GM18507 (cell line): ENCODE data around the gene SMTNL1.

Source experiments
- DNase-seq: peaks from one replicate; pipeline ENCODE4 v3.0.0; 2011; ENCODE audit warnings: low read depth; ENCODE audit not compliant: insufficient read length; ENCODE audit errors: extremely low spot score
- FAIRE-seq: peaks from 2 replicates; lab custom pipeline; 2011; peaks lifted over from hg19 to GRCh38; lab: Jason Lieb, UNC

The SMTNL1 gene

DNA sequence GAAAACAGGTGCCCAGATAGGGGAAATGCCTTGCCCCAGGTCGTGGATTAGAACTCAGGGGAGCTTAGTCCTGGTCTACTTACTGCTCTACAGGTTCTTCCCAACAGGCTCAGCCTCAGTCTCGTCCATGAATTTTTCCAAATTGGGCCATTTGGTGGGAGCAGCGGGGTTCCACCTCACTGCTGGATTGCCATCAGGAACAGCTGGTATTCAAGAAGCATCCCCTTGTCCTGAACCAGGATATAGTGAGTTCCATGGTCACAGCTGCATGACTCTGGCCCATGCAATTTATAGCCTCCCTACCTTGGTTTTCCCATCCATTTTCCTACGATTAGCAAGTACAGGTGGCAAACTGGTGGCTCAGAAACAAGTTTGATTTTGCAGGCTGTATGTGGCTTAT is 36.7 kb downstream of the SMTNL1 start:
- FAIRE-seq, result no peak
- no peak for DNase-seq

DNA sequence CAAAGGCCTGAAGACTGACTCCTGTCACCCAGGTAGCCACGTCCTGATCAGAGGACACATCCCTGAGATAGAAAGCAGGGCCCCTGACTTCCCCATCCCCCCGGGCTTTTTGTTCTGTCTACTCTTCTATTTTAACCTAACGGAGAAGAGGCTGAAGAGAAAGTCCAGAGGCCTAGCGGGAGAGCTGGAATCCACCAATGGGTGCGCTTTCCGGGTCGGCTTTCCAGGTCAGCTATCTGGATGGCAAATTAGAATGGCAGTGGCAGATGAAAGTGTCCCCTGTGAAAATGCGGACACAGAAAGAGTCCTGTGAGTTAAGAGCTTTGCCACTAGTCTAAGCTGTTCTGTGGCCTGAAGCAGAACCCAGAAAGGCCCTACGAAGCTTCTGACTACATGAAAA is 46.9 kb downstream of the SMTNL1 start:
- DNase-seq (no peak), FAIRE-seq (no peak)

DNA sequence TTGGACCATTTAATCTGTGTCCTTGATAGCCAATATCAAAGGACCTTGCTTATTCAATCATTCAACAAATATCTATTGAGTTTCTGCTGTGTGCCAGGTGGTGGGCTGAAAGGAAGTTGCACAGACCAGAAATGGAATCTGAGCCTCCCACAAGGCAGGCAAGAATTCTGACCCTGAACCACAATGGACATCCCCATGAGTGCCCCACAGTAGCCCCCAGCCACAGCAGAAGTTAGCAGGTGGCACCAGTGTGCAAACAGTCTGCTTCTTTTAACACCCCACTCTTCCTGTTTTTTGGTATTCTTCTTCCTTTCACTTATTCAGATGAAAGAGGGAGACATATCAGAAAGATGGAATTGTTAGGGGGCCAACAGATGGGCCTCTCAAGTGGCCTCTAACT is 47.9 kb downstream of the SMTNL1 start:
- no peak for FAIRE-seq
- no peak for DNase-seq

DNA sequence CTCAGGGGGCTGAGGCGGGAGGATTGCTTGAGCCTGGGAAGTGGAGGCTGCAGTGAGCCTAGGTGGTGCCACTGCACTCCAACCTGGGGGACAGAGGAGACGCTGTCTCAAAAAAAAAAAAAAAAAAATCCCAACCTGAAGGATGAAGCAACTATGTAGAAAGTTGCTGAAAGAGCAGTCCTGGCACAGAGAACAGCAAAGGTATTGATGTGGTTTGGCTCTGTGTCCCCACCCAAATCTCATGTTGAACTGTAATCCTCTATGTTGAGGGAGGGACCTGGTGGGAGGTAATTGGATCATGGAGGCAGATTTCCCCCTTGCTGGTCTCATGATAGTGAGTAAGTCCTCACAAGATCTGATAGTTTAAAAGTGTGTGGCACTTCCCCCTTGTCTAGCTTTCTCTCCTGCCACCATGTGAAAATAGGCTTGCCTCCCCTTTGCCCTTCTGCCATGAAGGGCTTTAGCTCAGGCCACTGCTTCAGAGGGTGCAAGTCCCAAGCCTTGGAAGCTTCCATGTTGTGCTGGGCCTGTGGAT is 49.4 kb downstream of the SMTNL1 start:
- no peak for FAIRE-seq

DNA sequence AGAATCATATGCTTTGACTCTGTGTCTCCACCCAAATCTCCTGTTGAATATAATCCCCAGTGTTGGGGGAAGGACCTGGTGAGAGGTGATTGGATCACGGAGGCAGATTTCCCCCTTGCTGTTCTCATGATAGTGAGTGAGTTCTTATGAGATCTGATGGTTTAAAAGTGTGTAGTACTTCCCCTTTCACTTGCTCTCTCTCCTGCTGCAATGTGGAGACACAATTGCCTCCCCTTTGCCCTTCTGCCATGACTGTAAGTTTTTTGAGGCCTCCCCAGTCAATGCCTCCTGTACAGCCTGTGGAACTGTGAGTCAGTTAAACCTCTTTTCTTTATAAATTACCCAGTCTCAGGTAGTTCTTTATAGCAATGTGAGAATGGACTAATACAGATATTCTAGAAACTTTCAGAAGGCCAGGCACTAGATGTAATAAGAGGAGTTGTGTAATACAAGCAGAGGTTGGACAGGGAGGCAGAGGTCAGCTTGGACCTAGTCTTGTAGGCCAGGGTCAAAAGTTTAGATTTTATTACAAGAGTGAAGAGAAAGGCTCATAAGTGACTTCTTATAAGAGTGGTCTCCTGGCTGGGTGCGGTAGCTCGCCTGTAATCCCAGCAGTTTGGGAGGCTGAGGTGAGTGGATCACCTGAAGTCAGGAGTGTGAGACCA is 50.8 kb downstream of the SMTNL1 start:
- DNase-seq (no peak), FAIRE-seq (no peak)

More for the DNA sequence above, 49.4 kb downstream of the SMTNL1 start:
- DNase-seq, result no peak

DNA sequence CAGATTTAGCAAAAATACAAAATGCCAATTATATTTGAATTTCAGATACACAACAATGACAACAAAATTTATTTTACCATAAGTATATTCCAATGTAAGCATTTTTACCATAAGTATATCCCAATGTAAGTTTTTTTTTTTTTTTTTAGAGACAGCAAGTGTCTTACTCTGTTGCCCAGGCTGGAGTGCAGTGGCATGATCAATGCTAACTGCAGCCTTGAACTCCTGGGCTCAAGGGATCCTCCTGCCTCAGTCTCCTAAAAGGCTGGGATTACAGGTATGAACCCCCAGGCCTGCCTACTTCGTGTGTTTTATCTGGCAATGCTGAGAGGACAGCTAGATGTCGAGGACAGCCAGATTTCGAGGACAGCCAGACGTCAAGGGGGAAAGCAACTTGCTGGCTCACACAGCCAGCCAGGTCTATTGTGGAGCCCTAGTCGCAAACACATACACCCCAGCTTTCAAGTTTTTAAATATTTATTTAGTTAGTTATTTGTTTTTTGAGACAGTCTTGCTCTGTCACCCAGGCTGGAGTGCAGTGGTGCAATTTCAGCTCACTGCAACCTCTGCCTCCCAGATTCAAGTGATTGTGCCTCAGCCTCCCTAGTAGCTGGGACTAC is 59.0 kb downstream of the SMTNL1 start:
- DNase-seq (no peak), FAIRE-seq (no peak)

DNA sequence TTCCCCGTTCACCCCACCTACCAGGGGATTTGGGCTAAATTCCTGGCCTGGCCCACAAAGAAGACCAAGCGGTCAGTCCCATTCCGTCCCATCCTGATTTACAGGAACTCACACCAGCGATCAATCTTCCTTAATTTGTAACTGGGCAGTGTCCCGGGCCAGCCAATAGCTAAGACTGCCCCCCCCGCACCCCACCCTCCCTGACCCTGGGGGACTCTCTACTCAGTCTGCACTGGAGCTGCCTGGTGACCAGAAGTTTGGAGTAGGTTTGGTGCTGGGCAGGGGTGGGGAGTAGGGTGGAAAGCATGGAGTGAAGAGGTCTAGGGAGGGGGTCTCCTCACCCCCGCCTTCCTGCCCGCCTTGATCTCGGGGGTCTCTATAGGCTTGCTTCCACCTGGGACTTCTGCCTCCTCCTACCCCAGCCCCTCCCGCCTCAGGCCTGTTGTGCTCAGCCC is 60.1 kb downstream of the SMTNL1 start, which contains the start of gene SERPING1:
Gene SERPING1, plus strand, starts transcription at position 225 of the 455 bp plus-strand sequence. CDS start 586 bp downstream, outside the sequence.
- DNase-seq (no peak), FAIRE-seq (no peak)

DNA sequence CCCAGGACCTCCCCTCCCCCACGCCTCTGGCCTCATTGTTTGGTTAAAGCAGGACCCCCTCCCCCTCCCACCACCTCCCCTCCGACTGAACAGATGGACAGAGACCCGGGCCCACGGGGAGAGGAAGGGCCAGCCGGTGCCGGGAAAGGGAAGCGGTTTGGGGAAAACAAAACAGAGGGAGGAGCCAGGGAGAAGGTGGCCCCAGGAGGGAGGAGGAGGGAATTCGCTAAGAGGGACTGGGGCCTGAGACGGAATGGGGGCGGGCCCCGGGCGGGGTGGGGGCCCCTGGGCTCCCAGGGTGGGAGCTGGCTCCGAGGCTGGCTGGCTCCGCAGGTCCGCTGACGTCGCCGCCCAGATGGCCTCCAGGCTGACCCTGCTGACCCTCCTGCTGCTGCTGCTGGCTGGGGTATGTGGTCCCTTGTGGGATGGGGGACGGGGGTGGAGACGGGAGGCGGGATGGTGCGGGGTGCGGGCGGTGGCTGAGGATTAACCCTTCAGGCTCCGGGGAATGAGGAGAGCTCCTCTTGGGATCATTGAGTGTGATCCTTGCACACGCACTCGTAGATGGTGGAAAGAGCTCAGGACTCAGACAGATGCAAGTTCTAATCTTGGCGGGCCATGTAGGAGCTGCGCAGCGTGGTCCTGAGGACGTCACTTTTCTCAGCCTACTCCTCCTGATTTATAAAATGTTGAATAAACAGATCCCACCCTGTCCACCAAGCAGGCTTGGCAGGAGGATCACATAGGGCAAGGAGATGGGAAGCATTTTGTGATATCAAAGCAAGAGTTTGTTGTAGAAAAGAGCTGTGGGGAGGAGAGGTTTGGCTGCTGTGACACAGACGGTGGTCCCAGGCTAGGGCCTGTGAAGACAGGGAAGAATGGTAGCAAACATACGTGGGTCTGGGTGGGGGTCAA is 60.8 kb downstream of the SMTNL1 start:
- DNase-seq (no peak), FAIRE-seq (no peak)

DNA sequence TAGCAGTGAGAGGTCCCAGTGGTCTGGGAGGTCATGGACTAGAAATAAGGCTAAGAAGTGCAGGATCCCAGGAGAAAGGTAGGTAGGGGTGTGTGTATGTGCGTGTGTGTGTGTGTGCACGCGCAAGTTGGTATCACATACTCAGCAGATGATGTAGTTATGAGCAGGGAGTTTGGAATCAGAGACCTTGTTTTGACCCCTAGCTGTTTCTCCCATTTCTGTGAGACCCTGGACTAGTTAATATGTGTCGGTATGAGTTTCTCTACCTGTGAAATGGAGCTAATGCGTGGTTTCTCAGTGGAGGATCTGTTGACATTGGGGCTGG is 61.4 kb downstream of the SMTNL1 start:
- DNase-seq (no peak), FAIRE-seq (no peak)

DNA sequence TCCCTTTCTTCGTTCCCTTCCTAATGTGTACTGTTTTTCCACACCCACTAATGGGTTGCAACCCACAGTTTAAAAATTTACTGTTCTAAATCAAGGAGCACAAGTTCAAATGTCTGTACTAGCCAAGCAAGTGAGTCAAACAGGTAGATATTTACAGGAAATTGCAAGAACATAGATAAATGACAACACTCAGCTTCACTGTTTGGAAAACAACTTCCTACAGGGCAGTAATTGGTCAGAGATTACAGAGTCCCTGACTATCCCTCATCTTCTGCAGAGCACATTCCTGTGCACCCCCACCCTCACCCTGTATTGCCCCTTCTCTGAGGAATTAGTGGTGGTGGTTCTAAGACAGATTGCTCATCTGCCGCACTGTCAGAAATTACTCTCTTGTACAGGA is 62.0 kb downstream of the SMTNL1 start:
- FAIRE-seq (no peak), DNase-seq (no peak)
